Right lobe of liver (tissue), 4 donors: ENCODE measurements around the gene LITAF.

ENCODE experiments used
- CTCF ChIP-seq, 4 donors: fragments of 200-600 bp in 3 of 4; fragments of 450-650 bp in 1 of 4; IDR thresholded peaks; one replicate each; pipeline versions ENCODE4 v1.5.1 to v1.8.0; 2016 to 2022; ENCODE audit warnings: antibody characterized with exemption in 4 of 4, mild to moderate bottlenecking in 2 of 4
- POLR2A ChIP-seq: fragments of 450-650 bp; IDR thresholded peaks from one replicate; pipeline ENCODE4 v1.6.1; 2017; ENCODE audit warnings: antibody characterized with exemption, mild to moderate bottlenecking
- donor health status: DM: no; HTN: no; CAD: no.
- donor health status: DM: no; HTN: no; CAD: no.
- donor health status: DM: no; HTN: yes; CAD: no.

- no peak for TF ChIP-seq CTCF (IDR thresholded peaks at IDR 0.05)
- no peak for TF ChIP-seq POLR2A
These were observed 47.1 kb downstream of the LITAF start for GRCh38 chr16:11539641-11540050.
